GM21619 (cell line): ENCODE data around the gene C5orf63.
"Not testable (repeated sequence)": the region's sequence is repeated elsewhere in the genome, so short reads cannot be mapped to it uniquely, and the experiment has no call there.

ENCODE experiments used
- ATAC-seq: cut with Tn5 transposase; IDR thresholded peaks from one replicate; pipeline ENCODE4 v1.9.1; 2021; ENCODE audit not compliant: unreplicated experiment

Gene C5orf63

GRCh38 chr5:127072861-127073846 lies at the start of gene C5orf63:
TSS of gene C5orf63 (minus strand) at chr5:127073502. CDS start at chr5:127058995, 14,507 bp downstream.
- peak; percentile 99 for ATAC-seq

- no peak for ATAC-seq
Measured at GRCh38 chr5:127112347-127112864, 39.1 kb upstream of the C5orf63 start.

GRCh38 chr5:127111112-127111511 lies 37.8 kb upstream of the C5orf63 start:
- ATAC-seq = peak; percentile 75

GRCh38 chr5:127108624-127109260 lies 35.4 kb upstream of the C5orf63 start:
- not testable (repeated sequence) for ATAC-seq

- ATAC-seq = no peak
Measured at GRCh38 chr5:127101935-127102334, 28.6 kb upstream of the C5orf63 start.

GRCh38 chr5:127101533-127101932 lies 28.2 kb upstream of the C5orf63 start:
- ATAC-seq = no peak

GRCh38 chr5:127098241-127098640 lies 24.9 kb upstream of the C5orf63 start:
- no peak for ATAC-seq

GRCh38 chr5:127097278-127097677 lies 24.0 kb upstream of the C5orf63 start:
- ATAC-seq = no peak

GRCh38 chr5:127096328-127096993 lies 23.2 kb upstream of the C5orf63 start:
- ATAC-seq = no peak

- ATAC-seq = no peak
Measured at GRCh38 chr5:127094161-127094814, 21.0 kb upstream of the C5orf63 start.

- no peak for ATAC-seq
Measured at GRCh38 chr5:127092690-127093089, 19.4 kb upstream of the C5orf63 start.

GRCh38 chr5:127089191-127089590 lies 15.9 kb upstream of the C5orf63 start:
- no peak for ATAC-seq

- ATAC-seq = no peak
Measured at GRCh38 chr5:127088251-127088650, 14.9 kb upstream of the C5orf63 start.

- ATAC-seq = no peak
Measured at GRCh38 chr5:127086589-127086988, 13.3 kb upstream of the C5orf63 start.

GRCh38 chr5:127085796-127086195 lies 12.5 kb upstream of the C5orf63 start:
- ATAC-seq = no peak

- ATAC-seq = no peak
Measured at GRCh38 chr5:127085371-127085770, 12.1 kb upstream of the C5orf63 start.

- no peak for ATAC-seq
Measured at GRCh38 chr5:127084656-127085055, 11.4 kb upstream of the C5orf63 start.

GRCh38 chr5:127083711-127084110 lies 10.4 kb upstream of the C5orf63 start:
- ATAC-seq = no peak

GRCh38 chr5:127079994-127080491 lies 6.7 kb upstream of the C5orf63 start:
- ATAC-seq = no peak

GRCh38 chr5:127077366-127077765 lies 4.1 kb upstream of the C5orf63 start:
- no peak for ATAC-seq
